Measurements from ENCODE around the gene PHF1.
"Not testable (repeated sequence)": the region's sequence is repeated elsewhere in the genome, so short reads cannot be mapped to it uniquely, and the experiment has no call there.

PHF1 gene

DNA sequence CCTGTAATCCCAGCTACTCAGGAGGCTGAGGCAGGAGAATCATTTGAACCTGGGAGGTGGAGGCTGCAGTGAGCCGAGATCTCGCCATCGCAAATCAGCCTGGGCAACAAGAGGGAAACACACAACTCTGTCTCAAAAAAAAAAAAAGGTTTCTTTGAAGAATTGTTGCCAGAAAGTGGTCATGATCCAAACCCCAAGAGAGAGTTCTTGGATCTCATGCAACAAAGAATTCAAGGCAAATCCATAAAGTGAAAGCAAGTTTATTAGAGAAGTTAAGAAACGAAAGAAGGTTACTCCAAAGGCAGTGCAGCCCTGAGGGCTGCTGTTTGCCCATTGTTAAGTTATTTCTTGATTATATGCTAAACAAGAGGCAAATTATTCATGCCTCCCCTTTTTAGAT, 33.6 kb upstream of the PHF1 start:
- Histone ChIP-seq H3K36me3 (ENCODE audit: control insufficient read depth, insufficient read depth, low read length) (no peaks in the 10 kb centered on the region), H3K9me3 (ENCODE audit: control insufficient read depth, low read length) (no peaks in the 10 kb centered on the region), H3K9ac (ENCODE audit: low read length) (no peak overlapping the region), H3K27me3 (ENCODE audit: control insufficient read depth, insufficient read depth, low read length) (no peaks in the 10 kb centered on the region), H3K4me3 (ENCODE audit: low read length) (no peak overlapping the region), H3K4me1 (ENCODE audit: control insufficient read depth, insufficient read depth, low read length) (peaks cover 23% of the 10 kb centered on the region)

DNA sequence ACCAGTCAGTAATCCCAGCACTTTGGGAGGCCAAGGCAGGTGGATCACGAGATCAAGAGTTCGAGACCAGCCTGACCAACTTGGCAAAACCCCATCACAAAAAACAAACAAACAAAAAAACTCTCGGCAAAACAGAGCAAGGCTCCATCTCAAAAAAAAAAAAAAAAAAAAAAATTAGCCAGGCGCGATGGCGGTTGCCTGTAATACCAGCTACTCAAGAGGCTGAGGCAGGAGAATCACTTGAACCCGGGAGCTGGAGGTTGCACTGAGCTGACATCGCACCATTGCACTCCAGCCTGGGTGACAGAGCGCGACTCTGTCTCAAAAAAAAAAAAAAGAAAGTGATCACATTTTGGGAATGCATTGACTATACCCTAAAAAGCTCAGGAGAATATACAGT, 31.6 kb upstream of the PHF1 start:
- H3K4me3 ChIP-seq (ENCODE audit: low read length); H3K9ac ChIP-seq (ENCODE audit: low read length); H3K27me3 ChIP-seq (ENCODE audit: control insufficient read depth, insufficient read depth, low read length); H3K9me3 ChIP-seq (ENCODE audit: control insufficient read depth, low read length); H3K36me3 ChIP-seq (ENCODE audit: control insufficient read depth, insufficient read depth, low read length): not testable (repeated sequence)
- H3K4me1 ChIP-seq (ENCODE audit: control insufficient read depth, insufficient read depth, low read length) = peaks cover 17% of the 10 kb centered on the region

DNA sequence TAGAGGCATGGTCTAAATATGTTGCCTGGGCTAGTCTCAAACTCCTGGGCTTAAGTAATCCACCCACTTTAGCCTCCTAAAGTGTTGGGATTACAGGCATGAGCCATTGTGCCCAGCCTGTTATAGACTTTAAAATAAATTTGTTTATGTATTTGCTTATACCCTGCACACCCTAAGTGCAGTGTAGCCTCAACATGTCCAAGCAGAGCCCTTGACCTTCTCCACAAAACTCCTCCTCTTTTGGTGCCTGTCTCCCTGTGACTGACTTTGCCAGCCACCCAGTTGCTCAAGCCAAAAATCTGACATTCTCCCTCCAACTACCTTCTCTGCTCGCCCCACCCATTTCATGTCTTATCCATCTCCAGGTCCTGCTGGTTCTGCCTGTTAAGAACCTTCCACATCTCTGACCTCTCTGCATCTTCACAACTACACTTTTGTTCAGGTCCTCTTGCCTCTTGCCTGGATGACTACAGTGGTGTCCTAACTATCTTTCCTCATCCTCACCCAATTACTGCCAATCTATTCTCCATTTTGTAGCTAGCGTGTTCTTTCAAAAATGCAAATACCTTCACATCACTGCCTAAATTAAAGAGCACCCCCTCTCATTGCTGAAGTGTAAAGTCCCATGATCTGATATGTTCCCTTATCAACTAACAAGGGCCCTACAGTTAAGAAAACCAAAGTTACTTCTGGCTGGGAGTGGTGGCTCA, 30.4 kb upstream of the PHF1 start:
- Histone ChIP-seq H3K9ac (ENCODE audit: low read length) (no peak overlapping the region), H3K4me3 (ENCODE audit: low read length) (no peak overlapping the region), H3K36me3 (ENCODE audit: control insufficient read depth, insufficient read depth, low read length) (no peaks in the 10 kb centered on the region), H3K9me3 (ENCODE audit: control insufficient read depth, low read length) (no peaks in the 10 kb centered on the region), H3K4me1 (ENCODE audit: control insufficient read depth, insufficient read depth, low read length) (peaks cover 5% of the 10 kb centered on the region), H3K27me3 (ENCODE audit: control insufficient read depth, insufficient read depth, low read length) (no peaks in the 10 kb centered on the region)

DNA sequence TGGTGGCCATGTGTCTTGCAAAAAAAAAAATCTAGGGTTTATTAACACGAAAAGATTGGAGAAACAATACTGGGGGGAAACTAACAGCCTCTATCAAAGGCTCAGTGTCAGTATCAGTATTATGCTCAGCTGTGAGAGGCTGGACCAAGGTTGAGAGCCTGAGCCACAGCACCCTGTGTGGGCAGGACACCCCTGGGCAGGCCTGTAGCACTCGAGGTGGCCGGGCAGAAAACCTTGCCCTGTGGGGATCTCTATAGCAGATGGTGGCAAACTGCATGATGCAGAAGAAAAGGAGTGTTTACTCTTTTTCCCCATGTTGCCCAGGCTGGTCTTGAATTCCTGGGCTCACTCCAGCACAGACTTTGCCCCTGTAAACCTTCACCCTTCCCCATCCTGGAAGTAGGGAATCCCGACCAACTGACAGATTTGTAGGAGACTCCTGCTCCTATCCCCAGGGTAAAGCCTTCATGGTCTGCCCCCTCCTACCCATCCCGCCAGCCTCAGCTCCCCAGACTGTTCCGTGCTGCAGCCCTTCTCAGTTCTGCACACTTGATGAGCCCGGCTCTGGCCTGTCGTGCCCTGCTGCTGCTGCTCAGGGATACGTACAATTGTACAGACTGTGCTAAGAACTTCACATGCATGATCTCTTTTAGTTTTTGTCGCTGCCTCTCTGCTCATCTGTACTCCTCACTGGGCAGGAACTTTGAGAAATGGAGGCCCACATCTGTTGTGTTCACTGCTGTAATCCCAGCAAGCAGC, 27.2 kb upstream of the PHF1 start:
- no peaks in the 10 kb centered on the region for H3K4me1 ChIP-seq (ENCODE audit: control insufficient read depth, insufficient read depth, low read length)
- H3K36me3 ChIP-seq (ENCODE audit: control insufficient read depth, insufficient read depth, low read length) = no peaks in the 10 kb centered on the region
- no peaks in the 10 kb centered on the region for H3K9me3 ChIP-seq (ENCODE audit: control insufficient read depth, low read length)
- H3K27me3 ChIP-seq (ENCODE audit: control insufficient read depth, insufficient read depth, low read length) = no peaks in the 10 kb centered on the region
- no peak overlapping the region for H3K9ac ChIP-seq (ENCODE audit: low read length)
- H3K4me3 ChIP-seq (ENCODE audit: low read length) = no peak overlapping the region

DNA sequence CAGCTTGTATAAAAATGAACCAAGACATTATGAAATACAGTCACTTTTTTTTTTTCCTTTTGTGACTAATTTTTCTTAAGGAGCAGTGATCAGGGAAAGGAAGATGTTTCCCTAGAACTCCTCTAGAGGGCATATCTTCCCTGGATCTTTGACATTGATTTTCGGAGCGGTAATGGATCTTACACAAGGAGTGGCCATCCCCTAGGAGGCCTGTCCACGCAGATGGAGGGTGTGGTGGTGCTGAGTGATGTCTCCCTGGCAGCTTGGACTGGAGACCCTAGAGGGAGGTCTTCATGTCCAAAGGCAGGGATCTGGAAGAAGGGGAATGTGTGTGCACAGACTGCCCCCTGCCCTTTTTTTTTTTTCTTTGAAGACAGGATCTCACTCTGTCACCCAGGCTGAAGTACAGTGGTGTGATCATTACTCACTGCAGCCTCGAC, 26.2 kb upstream of the PHF1 start:
- H3K9me3 ChIP-seq (ENCODE audit: control insufficient read depth, low read length) = no peaks in the 10 kb centered on the region
- H3K27me3 ChIP-seq (ENCODE audit: control insufficient read depth, insufficient read depth, low read length) = no peaks in the 10 kb centered on the region
- H3K36me3 ChIP-seq (ENCODE audit: control insufficient read depth, insufficient read depth, low read length) = no peaks in the 10 kb centered on the region
- H3K4me3 ChIP-seq (ENCODE audit: low read length) = no peak overlapping the region
- H3K9ac ChIP-seq (ENCODE audit: low read length) = no peak overlapping the region
- no peaks in the 10 kb centered on the region for H3K4me1 ChIP-seq (ENCODE audit: control insufficient read depth, insufficient read depth, low read length)

DNA sequence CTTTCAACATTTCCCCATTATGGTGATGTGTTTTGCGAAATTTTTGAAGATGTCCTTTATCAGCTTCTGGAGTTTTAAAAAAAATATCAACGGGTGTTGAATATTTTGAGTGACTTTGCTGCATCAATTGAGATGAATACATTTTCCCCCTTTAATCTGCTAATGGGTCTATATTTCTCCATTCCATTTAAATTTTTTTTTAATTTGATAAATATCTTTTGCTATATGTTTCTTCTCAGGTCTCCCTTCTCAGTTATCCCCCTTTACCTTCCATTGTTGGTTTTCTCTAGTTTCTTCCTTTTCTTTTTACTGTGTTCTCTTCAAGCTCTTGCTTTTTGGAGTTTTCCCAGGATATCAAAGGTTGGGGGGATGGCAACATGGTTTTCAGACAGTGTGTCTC, 20.6 kb upstream of the PHF1 start:
- Histone ChIP-seq H3K36me3 (ENCODE audit: control insufficient read depth, insufficient read depth, low read length) (no peaks in the 10 kb centered on the region), H3K9me3 (ENCODE audit: control insufficient read depth, low read length) (no peaks in the 10 kb centered on the region), H3K4me1 (ENCODE audit: control insufficient read depth, insufficient read depth, low read length) (peaks cover 15% of the 10 kb centered on the region), H3K27me3 (ENCODE audit: control insufficient read depth, insufficient read depth, low read length) (no peaks in the 10 kb centered on the region), H3K4me3 (ENCODE audit: low read length) (no peak overlapping the region), H3K9ac (ENCODE audit: low read length) (no peak overlapping the region)

DNA sequence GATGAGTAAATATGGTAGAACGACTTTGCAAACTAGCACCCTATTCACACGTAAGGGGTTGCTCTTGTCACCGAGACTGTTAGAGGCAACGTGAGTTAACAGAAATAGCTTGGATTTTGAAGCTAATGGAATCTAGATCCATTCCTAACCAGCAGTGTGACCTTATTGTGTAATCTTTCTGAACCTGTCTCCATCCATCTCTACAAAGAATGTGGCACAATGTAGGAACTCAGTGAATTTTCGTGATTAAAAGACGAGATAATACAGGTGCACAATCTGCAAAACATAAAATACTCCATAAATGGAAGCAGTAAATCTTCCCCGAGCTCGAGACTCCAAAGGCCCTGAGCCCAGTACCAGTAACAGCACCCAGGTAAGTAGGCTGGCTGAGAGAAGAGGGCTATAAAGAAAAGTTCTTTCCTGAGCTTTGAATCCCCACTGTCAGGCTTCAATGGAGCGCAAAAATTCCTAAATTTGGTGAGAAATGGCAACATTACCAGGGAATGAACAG, 20.0 kb upstream of the PHF1 start:
- H3K27me3 ChIP-seq (ENCODE audit: control insufficient read depth, insufficient read depth, low read length) = no peaks in the 10 kb centered on the region
- no peak overlapping the region for H3K4me3 ChIP-seq (ENCODE audit: low read length)

DNA sequence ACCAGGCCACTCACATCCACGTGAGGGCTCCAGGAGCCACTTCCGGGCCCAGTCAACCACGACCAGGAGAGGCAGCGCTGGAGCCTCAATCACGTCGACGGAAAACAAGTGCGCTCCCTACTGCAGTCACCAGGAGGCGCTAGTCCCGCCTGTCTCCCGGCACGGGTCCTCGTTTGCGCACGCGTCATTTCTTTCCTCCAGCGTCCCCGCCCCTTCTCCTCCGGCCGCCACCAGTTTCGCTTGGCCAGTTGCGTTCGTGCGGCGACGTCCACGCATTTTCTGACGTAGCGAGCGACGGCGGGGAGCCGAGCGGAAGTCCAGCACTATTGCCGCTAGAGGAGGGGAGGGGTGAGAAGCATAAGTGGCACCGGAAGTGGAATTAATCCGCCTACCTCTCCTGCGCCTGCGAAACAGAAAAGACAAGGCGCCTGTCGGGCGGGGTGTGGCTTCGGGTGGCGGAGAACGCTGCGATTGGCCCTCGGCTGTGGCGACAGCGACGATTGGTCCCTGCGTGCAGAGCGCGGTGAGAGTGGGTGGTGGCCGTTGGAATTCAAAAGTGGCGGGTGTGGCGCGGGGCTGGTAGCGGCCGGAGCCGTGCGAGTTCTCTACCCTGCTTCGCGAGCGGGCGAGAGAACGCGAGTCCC, 19.4 kb upstream of the PHF1 start, which contains the start of gene KIFC1:
KIFC1 (plus strand) TSS at position 546 of the 644 bp plus-strand sequence. CDS start 163 bp downstream, outside the sequence.
- H3K27me3 ChIP-seq (ENCODE audit: control insufficient read depth, insufficient read depth, low read length) = no peaks in the 10 kb centered on the region
- H3K9ac ChIP-seq (ENCODE audit: low read length) = peak within 1 kb of the TSS; percentile 33
- H3K9me3 ChIP-seq (ENCODE audit: control insufficient read depth, low read length) = no peaks in the 10 kb centered on the region
- no peaks in the 10 kb centered on the region for H3K36me3 ChIP-seq (ENCODE audit: control insufficient read depth, insufficient read depth, low read length)
- no peak within 1 kb of the TSS for H3K4me3 ChIP-seq (ENCODE audit: low read length)
- H3K4me1 ChIP-seq (ENCODE audit: control insufficient read depth, insufficient read depth, low read length) = peaks cover 15% of the 10 kb centered on the region

More for the DNA sequence above, 20.0 kb upstream of the PHF1 start:
- H3K4me1 ChIP-seq (ENCODE audit: control insufficient read depth, insufficient read depth, low read length) = peaks cover 15% of the 10 kb centered on the region
- no peaks in the 10 kb centered on the region for H3K36me3 ChIP-seq (ENCODE audit: control insufficient read depth, insufficient read depth, low read length)
- peak overlapping the region; percentile 29 for H3K9ac ChIP-seq (ENCODE audit: low read length)
- no peaks in the 10 kb centered on the region for H3K9me3 ChIP-seq (ENCODE audit: control insufficient read depth, low read length)

DNA sequence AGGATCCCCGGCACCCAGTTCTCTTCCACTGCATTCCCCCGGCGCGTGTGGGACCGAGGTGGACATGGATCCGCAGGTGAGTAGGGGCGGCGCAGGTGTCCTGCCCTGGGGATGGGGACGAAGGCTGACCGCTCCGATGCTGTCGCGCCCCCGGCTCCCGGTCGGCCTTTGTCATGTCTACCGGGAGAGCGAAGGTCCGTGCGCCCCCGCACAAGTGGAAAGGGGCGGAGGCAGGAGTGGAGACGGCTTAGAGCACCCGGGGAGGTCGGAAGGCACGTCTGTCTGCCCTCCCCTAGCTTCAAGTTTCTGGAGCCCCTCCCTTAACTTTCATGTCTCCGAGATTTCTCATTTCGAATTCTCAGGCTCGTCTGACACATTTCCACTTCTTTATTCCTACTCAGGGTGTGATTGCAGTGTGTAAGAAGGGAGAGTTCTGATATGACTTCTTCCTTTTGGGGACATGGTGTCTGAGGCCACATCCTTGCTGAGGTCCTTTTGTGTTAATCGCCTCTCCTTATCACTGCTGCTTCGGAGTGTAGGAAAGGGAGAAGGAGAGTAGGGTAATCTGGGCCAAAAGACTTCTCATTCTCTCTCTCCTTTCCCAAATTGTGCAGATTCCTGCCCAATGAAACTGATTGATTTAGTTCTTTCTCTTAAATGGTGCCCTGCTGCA, 18.8 kb upstream of the PHF1 start:
- Histone ChIP-seq H3K27me3 (ENCODE audit: control insufficient read depth, insufficient read depth, low read length) (no peaks in the 10 kb centered on the region), H3K36me3 (ENCODE audit: control insufficient read depth, insufficient read depth, low read length) (no peaks in the 10 kb centered on the region), H3K9ac (ENCODE audit: low read length) (peak overlapping the region; percentile 33), H3K4me1 (ENCODE audit: control insufficient read depth, insufficient read depth, low read length) (peaks cover 15% of the 10 kb centered on the region), H3K4me3 (ENCODE audit: low read length) (no peak overlapping the region), H3K9me3 (ENCODE audit: control insufficient read depth, low read length) (no peaks in the 10 kb centered on the region)

DNA sequence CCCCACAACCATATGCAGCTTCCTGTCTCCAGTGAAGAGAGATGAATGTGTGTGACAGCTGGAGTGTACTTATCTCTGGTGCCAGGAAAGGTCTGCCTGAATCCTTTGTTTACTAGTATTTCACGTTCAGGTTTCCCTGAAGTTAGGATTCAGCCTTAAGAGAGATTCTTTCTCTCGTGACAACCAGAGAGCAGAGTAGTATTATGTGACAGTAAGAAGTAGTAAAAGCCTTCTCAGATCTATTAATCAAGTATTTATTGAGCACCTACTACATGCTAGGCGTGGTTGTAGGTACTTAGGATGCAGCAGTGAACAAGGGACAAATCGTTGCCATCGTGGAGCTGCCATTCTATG, 18.2 kb upstream of the PHF1 start:
- H3K27me3 ChIP-seq (ENCODE audit: control insufficient read depth, insufficient read depth, low read length) = no peaks in the 10 kb centered on the region
- H3K4me1 ChIP-seq (ENCODE audit: control insufficient read depth, insufficient read depth, low read length) = peaks cover 15% of the 10 kb centered on the region
- H3K4me3 ChIP-seq (ENCODE audit: low read length) = no peak overlapping the region
- H3K36me3 ChIP-seq (ENCODE audit: control insufficient read depth, insufficient read depth, low read length) = no peaks in the 10 kb centered on the region
- no peaks in the 10 kb centered on the region for H3K9me3 ChIP-seq (ENCODE audit: control insufficient read depth, low read length)
- H3K9ac ChIP-seq (ENCODE audit: low read length) = peak overlapping the region; percentile 33

DNA sequence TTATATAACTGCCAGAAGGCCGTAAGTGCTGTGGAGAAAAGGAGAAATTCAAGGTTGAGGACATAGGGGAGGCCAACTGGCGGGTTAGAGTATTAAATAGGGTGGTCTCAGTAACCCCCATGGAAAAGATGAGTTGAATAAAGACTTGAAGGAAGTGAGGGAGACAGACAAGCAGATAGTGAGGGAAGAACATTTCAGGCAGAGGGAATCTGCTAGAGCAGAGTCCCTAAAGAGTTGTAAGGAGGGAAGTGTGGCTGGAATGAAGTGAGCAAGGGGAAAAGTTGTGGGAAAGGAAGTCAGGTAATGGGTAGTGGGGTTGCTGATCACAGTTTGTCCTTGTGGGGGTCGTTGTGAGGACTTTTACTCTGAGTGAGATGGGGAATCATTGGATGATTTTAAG, 17.8 kb upstream of the PHF1 start:
- Histone ChIP-seq H3K9me3 (ENCODE audit: control insufficient read depth, low read length) (no peaks in the 10 kb centered on the region), H3K9ac (ENCODE audit: low read length) (no peak overlapping the region), H3K4me3 (ENCODE audit: low read length) (no peak overlapping the region)

More for the DNA sequence above, 17.8 kb upstream of the PHF1 start:
- Histone ChIP-seq H3K27me3 (ENCODE audit: control insufficient read depth, insufficient read depth, low read length) (no peaks in the 10 kb centered on the region), H3K36me3 (ENCODE audit: control insufficient read depth, insufficient read depth, low read length) (no peaks in the 10 kb centered on the region), H3K4me1 (ENCODE audit: control insufficient read depth, insufficient read depth, low read length) (peaks cover 15% of the 10 kb centered on the region)
